SK-N-SH treated with all-trans-retinoic acid at 6 μM for 48 hours (cell line): ENCODE results near the gene GATAD2A.

Source experiments
- ATAC-seq: fragments of 200-7000 bp; cut with Tn5 transposase; 3 replicates; pipeline ENCODE4 v1.9.1; 2020; ENCODE audit warnings: mild to moderate bottlenecking, moderate library complexity
- ARNTL ChIP-seq: fragments of 450-650 bp; formaldehyde crosslinking; IDR thresholded peaks from 2 replicates; pipeline ENCODE4 v1.5.0; 2020; ENCODE audit warnings: low read depth, mild to moderate bottlenecking, moderate library complexity, borderline replicate concordance
- BACH2 ChIP-seq: fragments of 250-450 bp; sonication (Bioruptor Pico); IDR thresholded peaks from 2 replicates; pipeline ENCODE4 v1.9.0; 2021; ENCODE audit warnings: mild to moderate bottlenecking, borderline replicate concordance
- CSDC2 ChIP-seq: fragments of 250-450 bp; sonication (Bioruptor Pico); IDR thresholded peaks from 2 replicates; pipeline ENCODE4 v1.5.0; 2020; ENCODE audit warnings: mild to moderate bottlenecking, moderate library complexity
- ESRRG ChIP-seq: fragments of 250-450 bp; sonication (Bioruptor Pico); IDR thresholded peaks from 2 replicates; pipeline ENCODE4 v1.6.1; 2021; ENCODE audit warnings: mild to moderate bottlenecking
- GLIS3 ChIP-seq: fragments of 250-450 bp; sonication (Bioruptor Pico); IDR thresholded peaks from 2 replicates; pipeline ENCODE4 v1.5.0; 2020; ENCODE audit warnings: mild to moderate bottlenecking, moderate library complexity
- ISL1 ChIP-seq: fragments of 250-450 bp; sonication (Bioruptor Pico); IDR thresholded peaks from 2 replicates; pipeline ENCODE4 v2.1.2; 2022; ENCODE audit warnings: mild to moderate bottlenecking, moderate library complexity
- OSR1 ChIP-seq: fragments of 250-450 bp; sonication (Bioruptor Pico); IDR thresholded peaks from 2 replicates; pipeline ENCODE4 v1.8.0; 2022; ENCODE audit warnings: moderate library complexity, mild to moderate bottlenecking, inconsistent platforms
- PPARA ChIP-seq: fragments of 250-450 bp; sonication (Bioruptor Pico); IDR thresholded peaks from 2 replicates; pipeline ENCODE4 v1.5.0; 2020; ENCODE audit warnings: mild to moderate bottlenecking, borderline replicate concordance
- RARB ChIP-seq: fragments of 250-450 bp; sonication (Bioruptor Pico); IDR thresholded peaks from 2 replicates; pipeline ENCODE4 v1.8.0; 2021; ENCODE audit warnings: mild to moderate bottlenecking, moderate library complexity
- SNAI2 ChIP-seq: fragments of 250-450 bp; sonication (Bioruptor Pico); IDR thresholded peaks from 2 replicates; pipeline ENCODE4 v1.5.0; 2020; ENCODE audit warnings: mild to moderate bottlenecking, moderate library complexity
- TCF4 ChIP-seq: fragments of 250-450 bp; sonication (Bioruptor Pico); IDR thresholded peaks from 2 replicates; pipeline ENCODE4 v1.8.0; 2021; ENCODE audit warnings: mild to moderate bottlenecking, moderate library complexity, borderline replicate concordance
- TOX ChIP-seq: fragments of 250-450 bp; sonication (Bioruptor Pico); IDR thresholded peaks from 2 replicates; pipeline ENCODE4 v1.8.0; 2021; ENCODE audit warnings: mild to moderate bottlenecking, moderate library complexity, borderline replicate concordance
- ZC3H10 ChIP-seq: fragments of 250-450 bp; sonication (Bioruptor Pico); IDR thresholded peaks from 2 replicates; pipeline ENCODE4 v1.5.1; 2021; ENCODE audit warnings: mild to moderate bottlenecking, moderate library complexity
- ZFP3 ChIP-seq: fragments of 250-450 bp; sonication (Bioruptor Pico); IDR thresholded peaks from 2 replicates; pipeline ENCODE4 v1.5.0; 2020; ENCODE audit warnings: mild to moderate bottlenecking, moderate library complexity
- ZFP30 ChIP-seq: fragments of 450-650 bp; formaldehyde crosslinking; IDR thresholded peaks from 2 replicates; pipeline ENCODE4 v1.5.0; 2022; ENCODE audit warnings: mild to moderate bottlenecking, moderate library complexity
- ZNF565 ChIP-seq: fragments of 450-650 bp; formaldehyde crosslinking; conservative IDR thresholded peaks from 2 replicates; pipeline ENCODE4 v1.5.0; 2020; ENCODE audit warnings: low read depth, mild to moderate bottlenecking, moderate library complexity
- ZNF8 ChIP-seq: fragments of 450-650 bp; formaldehyde crosslinking; IDR thresholded peaks from 2 replicates; pipeline ENCODE4 v1.5.0; 2020; ENCODE audit warnings: mild to moderate bottlenecking, moderate library complexity
- TF ChIP-seq, protein P1 (sequence below): fragments of 250-450 bp; sonication (Bioruptor Pico); IDR thresholded peaks from 2 replicates; pipeline ENCODE4 v1.5.1; 2021; ENCODE audit warnings: mild to moderate bottlenecking, moderate library complexity
- TF ChIP-seq, protein P2 (sequence below): fragments of 250-450 bp; sonication (Bioruptor Pico); IDR thresholded peaks from 2 replicates; pipeline ENCODE4 v1.5.0; 2020; ENCODE audit warnings: mild to moderate bottlenecking, moderate library complexity
- TF ChIP-seq, protein P3 (sequence below): fragments of 250-450 bp; sonication (Bioruptor Pico); IDR thresholded peaks from 2 replicates; pipeline ENCODE4 v1.8.0; 2020; ENCODE audit warnings: mild to moderate bottlenecking, moderate library complexity, borderline replicate concordance
- TF ChIP-seq, protein P4 (sequence below): fragments of 250-450 bp; sonication (Bioruptor Pico); IDR thresholded peaks from 2 replicates; pipeline ENCODE4 v1.5.1; 2020; ENCODE audit warnings: low read depth, mild to moderate bottlenecking, moderate library complexity

GATAD2A gene

DNA sequence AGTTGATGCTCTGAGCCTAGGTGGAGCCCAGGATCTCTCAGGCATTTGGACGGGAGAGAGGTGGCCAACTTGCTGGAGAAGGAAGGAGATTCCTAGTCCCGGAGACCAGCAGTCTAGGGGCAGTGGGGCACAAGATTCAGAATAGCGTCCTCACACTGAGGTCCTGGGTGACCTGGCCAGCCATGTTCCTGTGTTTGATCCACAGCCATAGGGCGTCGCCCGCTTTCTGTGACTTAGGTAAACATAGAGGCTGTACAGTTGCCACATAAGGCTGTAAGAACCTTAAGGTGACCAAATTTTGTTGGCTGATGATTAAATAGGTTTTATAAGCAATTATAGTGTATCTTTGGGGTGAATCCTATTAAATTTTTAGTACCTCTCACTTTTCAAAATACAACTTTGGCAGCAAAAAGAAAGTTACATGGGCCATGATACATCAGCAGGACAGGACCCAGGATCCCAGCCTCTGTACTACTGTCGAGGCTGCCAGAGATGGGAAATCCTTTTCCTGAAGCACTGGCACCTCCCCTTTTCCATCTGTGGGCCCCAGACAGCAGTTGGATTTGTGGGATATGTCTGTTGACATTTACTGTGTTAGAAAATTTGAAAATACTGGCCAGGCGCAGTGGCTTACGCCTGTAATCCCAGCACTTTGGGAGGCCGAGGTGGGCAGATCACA lies 72.4 kb downstream of the GATAD2A start:
- no peak for ATAC-seq
- no peak for TF ChIP-seq ZNF565 (CRISPR knock-in tag)
- TF ChIP-seq SNAI2 (CRISPR knock-in tag): no peak
- TF ChIP-seq, protein P1, sequence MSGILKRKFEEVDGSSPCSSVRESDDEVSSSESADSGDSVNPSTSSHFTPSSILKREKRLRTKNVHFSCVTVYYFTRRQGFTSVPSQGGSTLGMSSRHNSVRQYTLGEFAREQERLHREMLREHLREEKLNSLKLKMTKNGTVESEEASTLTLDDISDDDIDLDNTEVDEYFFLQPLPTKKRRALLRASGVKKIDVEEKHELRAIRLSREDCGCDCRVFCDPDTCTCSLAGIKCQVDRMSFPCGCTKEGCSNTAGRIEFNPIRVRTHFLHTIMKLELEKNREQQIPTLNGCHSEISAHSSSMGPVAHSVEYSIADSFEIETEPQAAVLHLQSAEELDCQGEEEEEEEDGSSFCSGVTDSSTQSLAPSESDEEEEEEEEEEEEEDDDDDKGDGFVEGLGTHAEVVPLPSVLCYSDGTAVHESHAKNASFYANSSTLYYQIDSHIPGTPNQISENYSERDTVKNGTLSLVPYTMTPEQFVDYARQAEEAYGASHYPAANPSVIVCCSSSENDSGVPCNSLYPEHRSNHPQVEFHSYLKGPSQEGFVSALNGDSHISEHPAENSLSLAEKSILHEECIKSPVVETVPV: no peak
- no peak for TF ChIP-seq TCF4 (CRISPR knock-in tag)
- no peak for TF ChIP-seq GLIS3
- no peak for TF ChIP-seq ZC3H10
- no peak for TF ChIP-seq ISL1 (CRISPR knock-in tag)
- TF ChIP-seq, protein P2, sequence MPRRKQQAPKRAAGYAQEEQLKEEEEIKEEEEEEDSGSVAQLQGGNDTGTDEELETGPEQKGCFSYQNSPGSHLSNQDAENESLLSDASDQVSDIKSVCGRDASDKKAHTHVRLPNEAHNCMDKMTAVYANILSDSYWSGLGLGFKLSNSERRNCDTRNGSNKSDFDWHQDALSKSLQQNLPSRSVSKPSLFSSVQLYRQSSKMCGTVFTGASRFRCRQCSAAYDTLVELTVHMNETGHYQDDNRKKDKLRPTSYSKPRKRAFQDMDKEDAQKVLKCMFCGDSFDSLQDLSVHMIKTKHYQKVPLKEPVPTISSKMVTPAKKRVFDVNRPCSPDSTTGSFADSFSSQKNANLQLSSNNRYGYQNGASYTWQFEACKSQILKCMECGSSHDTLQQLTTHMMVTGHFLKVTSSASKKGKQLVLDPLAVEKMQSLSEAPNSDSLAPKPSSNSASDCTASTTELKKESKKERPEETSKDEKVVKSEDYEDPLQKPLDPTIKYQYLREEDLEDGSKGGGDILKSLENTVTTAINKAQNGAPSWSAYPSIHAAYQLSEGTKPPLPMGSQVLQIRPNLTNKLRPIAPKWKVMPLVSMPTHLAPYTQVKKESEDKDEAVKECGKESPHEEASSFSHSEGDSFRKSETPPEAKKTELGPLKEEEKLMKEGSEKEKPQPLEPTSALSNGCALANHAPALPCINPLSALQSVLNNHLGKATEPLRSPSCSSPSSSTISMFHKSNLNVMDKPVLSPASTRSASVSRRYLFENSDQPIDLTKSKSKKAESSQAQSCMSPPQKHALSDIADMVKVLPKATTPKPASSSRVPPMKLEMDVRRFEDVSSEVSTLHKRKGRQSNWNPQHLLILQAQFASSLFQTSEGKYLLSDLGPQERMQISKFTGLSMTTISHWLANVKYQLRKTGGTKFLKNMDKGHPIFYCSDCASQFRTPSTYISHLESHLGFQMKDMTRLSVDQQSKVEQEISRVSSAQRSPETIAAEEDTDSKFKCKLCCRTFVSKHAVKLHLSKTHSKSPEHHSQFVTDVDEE: no peak
- no peak for TF ChIP-seq ZFP30 (CRISPR knock-in tag)
- no peak for TF ChIP-seq ZFP3 (CRISPR knock-in tag)
- TF ChIP-seq, protein P3, sequence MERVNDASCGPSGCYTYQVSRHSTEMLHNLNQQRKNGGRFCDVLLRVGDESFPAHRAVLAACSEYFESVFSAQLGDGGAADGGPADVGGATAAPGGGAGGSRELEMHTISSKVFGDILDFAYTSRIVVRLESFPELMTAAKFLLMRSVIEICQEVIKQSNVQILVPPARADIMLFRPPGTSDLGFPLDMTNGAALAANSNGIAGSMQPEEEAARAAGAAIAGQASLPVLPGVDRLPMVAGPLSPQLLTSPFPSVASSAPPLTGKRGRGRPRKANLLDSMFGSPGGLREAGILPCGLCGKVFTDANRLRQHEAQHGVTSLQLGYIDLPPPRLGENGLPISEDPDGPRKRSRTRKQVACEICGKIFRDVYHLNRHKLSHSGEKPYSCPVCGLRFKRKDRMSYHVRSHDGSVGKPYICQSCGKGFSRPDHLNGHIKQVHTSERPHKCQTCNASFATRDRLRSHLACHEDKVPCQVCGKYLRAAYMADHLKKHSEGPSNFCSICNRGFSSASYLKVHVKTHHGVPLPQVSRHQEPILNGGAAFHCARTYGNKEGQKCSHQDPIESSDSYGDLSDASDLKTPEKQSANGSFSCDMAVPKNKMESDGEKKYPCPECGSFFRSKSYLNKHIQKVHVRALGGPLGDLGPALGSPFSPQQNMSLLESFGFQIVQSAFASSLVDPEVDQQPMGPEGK (CRISPR knock-in tag): no peak
- TF ChIP-seq BACH2 (CRISPR knock-in tag): no peak
- TF ChIP-seq, all 23 proteins: peak for 0

DNA sequence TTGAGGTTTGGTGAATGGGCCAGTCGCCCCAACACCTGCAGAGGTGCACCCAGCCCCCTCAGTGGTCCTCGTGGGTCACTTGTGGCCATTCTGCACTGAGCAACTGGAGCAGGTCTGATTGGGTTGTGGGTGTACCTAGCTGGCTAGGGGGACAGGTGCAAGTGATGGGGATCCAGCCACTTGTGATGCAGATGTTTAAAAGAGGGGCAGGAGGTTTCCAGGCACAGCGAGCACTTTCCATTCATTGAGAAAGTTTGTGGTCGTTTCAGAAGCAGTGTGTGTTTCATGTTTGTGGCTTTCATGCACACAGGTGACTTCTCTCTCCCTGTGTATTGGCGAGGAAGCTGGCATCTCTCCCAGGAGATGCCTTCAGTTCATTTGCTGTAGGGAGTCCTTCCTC lies 75.2 kb downstream of the GATAD2A start:
- TF ChIP-seq, protein P3 (CRISPR knock-in tag): no peak
- TF ChIP-seq ZC3H10 (no peak), SNAI2 (CRISPR knock-in tag) (no peak), CSDC2 (CRISPR knock-in tag) (no peak), RARB (CRISPR knock-in tag) (no peak), ISL1 (CRISPR knock-in tag) (no peak), ZNF565 (CRISPR knock-in tag) (no peak), ESRRG (CRISPR knock-in tag) (no peak), ZNF8 (CRISPR knock-in tag) (no peak), PPARA (CRISPR knock-in tag) (no peak), TCF4 (CRISPR knock-in tag) (no peak), ARNTL (CRISPR knock-in tag) (no peak), OSR1 (no peak), TOX (no peak)
- TF ChIP-seq, protein P4, sequence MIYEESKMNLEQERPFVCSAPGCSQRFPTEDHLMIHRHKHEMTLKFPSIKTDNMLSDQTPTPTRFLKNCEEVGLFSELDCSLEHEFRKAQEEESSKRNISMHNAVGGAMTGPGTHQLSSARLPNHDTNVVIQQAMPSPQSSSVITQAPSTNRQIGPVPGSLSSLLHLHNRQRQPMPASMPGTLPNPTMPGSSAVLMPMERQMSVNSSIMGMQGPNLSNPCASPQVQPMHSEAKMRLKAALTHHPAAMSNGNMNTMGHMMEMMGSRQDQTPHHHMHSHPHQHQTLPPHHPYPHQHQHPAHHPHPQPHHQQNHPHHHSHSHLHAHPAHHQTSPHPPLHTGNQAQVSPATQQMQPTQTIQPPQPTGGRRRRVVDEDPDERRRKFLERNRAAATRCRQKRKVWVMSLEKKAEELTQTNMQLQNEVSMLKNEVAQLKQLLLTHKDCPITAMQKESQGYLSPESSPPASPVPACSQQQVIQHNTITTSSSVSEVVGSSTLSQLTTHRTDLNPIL (CRISPR knock-in tag): no peak
- TF ChIP-seq, protein P2: no peak
- TF ChIP-seq, protein P1: no peak
- no peak for ATAC-seq
